DND-41 (cell line): ENCODE data around the gene PKD1L1.

Experiments used
- ATAC-seq: fragments of 200-7000 bp; cut with Tn5 transposase; 3 replicates; pipeline ENCODE4 v1.9.1; 2021; ENCODE audit warnings: low read depth; ENCODE audit not compliant: insufficient read depth
- DNase-seq: peaks from one replicate; pipeline ENCODE4 v3.0.0-alpha.2; 2020
- H2AFZ ChIP-seq: 2 replicates; pipeline ENCODE4 v1.6.0; 2012; ENCODE audit warnings: low read depth, low read length
- H3K27ac ChIP-seq: 2 replicates; pipeline ENCODE4 v1.5.1; 2012; ENCODE audit warnings: low read length, inconsistent platforms
- H3K27me3 ChIP-seq: fragments of 200-600 bp; sonication (generic); 2 replicates; pipeline ENCODE4 v1.6.0; 2012; ENCODE audit warnings: low read length, mild to moderate bottlenecking, inconsistent platforms; ENCODE audit not compliant: insufficient read depth, poor library complexity
- H3K36me3 ChIP-seq: 2 replicates; pipeline ENCODE4 v1.5.1; 2012; ENCODE audit warnings: low read length, inconsistent platforms; ENCODE audit not compliant: insufficient read depth
- H3K4me1 ChIP-seq: 2 replicates; pipeline ENCODE4 v1.5.1; 2012; ENCODE audit warnings: mild to moderate bottlenecking, low read length; ENCODE audit not compliant: insufficient read depth
- H3K4me2 ChIP-seq: 2 replicates; pipeline ENCODE4 v1.6.0; 2012; ENCODE audit warnings: mild to moderate bottlenecking, moderate library complexity, low read length, inconsistent platforms; ENCODE audit not compliant: insufficient read depth
- H3K4me3 ChIP-seq, 2 experiments: fragments of 200-600 bp in 1 of 2; shearing (Covaris generic) in 1 of 2; 2 replicates each; pipeline ENCODE4 v1.5.1; 2012 to 2016; ENCODE audit warnings: inconsistent platforms in 2 of 2, low read length in 2 of 2, mild to moderate bottlenecking in 2 of 2, low read depth in 1 of 2, moderate library complexity in 1 of 2
- H3K79me2 ChIP-seq: 2 replicates; pipeline ENCODE4 v1.6.0; 2012; ENCODE audit warnings: low read length, inconsistent platforms; ENCODE audit not compliant: insufficient read depth
- H3K9ac ChIP-seq: 2 replicates; pipeline ENCODE4 v1.6.0; 2012; ENCODE audit warnings: low read depth, mild to moderate bottlenecking, inconsistent platforms, low read length, moderate library complexity
- H3K9me3 ChIP-seq: 2 replicates; pipeline ENCODE4 v1.5.1; 2012; ENCODE audit warnings: low read length, moderate library complexity, mild to moderate bottlenecking, inconsistent platforms; ENCODE audit not compliant: insufficient read depth, severe bottlenecking
- H4K20me1 ChIP-seq: 2 replicates; pipeline ENCODE4 v1.6.0; 2012; ENCODE audit warnings: low read length; ENCODE audit not compliant: insufficient read depth
- EZH2 ChIP-seq: IDR thresholded peaks from 3 replicates; pipeline ENCODE4 v1.6.1; 2012; ENCODE audit warnings: borderline replicate concordance, low read depth, mild to moderate bottlenecking, moderate library complexity, low read length, inconsistent platforms; ENCODE audit not compliant: severe bottlenecking
- TF ChIP-seq, protein P1 (sequence below): IDR thresholded peaks from 2 replicates; pipeline ENCODE4 v1.5.1; 2012; ENCODE audit warnings: borderline replicate concordance, low read length, moderate library complexity, mild to moderate bottlenecking; ENCODE audit not compliant: poor library complexity, severe bottlenecking; ENCODE audit errors: extremely low read depth

The PKD1L1 gene

GRCh38 chr7:47735431-47736345 is 212.6 kb downstream of the PKD1L1 start:
- H3K9ac ChIP-seq = no peak overlapping the region
- TF ChIP-seq, protein P1, sequence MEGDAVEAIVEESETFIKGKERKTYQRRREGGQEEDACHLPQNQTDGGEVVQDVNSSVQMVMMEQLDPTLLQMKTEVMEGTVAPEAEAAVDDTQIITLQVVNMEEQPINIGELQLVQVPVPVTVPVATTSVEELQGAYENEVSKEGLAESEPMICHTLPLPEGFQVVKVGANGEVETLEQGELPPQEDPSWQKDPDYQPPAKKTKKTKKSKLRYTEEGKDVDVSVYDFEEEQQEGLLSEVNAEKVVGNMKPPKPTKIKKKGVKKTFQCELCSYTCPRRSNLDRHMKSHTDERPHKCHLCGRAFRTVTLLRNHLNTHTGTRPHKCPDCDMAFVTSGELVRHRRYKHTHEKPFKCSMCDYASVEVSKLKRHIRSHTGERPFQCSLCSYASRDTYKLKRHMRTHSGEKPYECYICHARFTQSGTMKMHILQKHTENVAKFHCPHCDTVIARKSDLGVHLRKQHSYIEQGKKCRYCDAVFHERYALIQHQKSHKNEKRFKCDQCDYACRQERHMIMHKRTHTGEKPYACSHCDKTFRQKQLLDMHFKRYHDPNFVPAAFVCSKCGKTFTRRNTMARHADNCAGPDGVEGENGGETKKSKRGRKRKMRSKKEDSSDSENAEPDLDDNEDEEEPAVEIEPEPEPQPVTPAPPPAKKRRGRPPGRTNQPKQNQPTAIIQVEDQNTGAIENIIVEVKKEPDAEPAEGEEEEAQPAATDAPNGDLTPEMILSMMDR = no peak
- no peak for TF ChIP-seq EZH2
- H3K36me3 ChIP-seq = no peaks in the 10 kb centered on the region
- H3K27me3 ChIP-seq = no peaks in the 10 kb centered on the region
- H3K4me3 ChIP-seq = no peak overlapping the region
- no peaks in the 10 kb centered on the region for H3K4me1 ChIP-seq
- DNase-seq (no peak), ATAC-seq (no peak)
- H3K4me2 ChIP-seq = no peak overlapping the region
- H3K79me2 ChIP-seq = no peaks in the 10 kb centered on the region
- H3K9me3 ChIP-seq = no peaks in the 10 kb centered on the region
- H2AFZ ChIP-seq = no peak overlapping the region
- H3K27ac ChIP-seq = no peak overlapping the region
- no peaks in the 10 kb centered on the region for H4K20me1 ChIP-seq

DNA sequence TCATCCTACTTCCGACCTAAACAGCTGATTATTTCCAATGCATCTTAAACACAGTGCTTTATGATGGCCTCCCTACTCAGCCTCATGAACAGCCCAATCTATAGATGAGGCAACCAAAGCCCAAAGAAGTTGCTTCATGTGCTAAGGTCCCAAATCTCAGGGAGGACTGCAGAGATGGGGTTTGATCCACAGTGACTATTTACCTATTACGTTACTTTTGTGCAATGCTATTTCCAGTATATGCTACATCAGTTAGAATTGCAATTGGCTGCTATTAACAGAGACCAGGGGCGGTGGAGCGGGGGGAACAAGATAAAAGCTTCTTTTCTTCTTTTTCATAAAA is 213.3 kb downstream of the PKD1L1 start:
- TF ChIP-seq EZH2 = no peak
- TF ChIP-seq, protein P1 = no peak
- Histone ChIP-seq H3K27me3 (no peaks in the 10 kb centered on the region), H3K9ac (no peak overlapping the region), H3K4me3 (no peak overlapping the region), H3K79me2 (no peaks in the 10 kb centered on the region), H4K20me1 (no peaks in the 10 kb centered on the region), H3K9me3 (no peaks in the 10 kb centered on the region), H3K27ac (no peak overlapping the region), H3K4me1 (no peaks in the 10 kb centered on the region), H3K4me2 (no peak overlapping the region), H3K36me3 (no peaks in the 10 kb centered on the region), H2AFZ (no peak overlapping the region)
- ATAC-seq = no peak
- DNase-seq = no peak

DNA sequence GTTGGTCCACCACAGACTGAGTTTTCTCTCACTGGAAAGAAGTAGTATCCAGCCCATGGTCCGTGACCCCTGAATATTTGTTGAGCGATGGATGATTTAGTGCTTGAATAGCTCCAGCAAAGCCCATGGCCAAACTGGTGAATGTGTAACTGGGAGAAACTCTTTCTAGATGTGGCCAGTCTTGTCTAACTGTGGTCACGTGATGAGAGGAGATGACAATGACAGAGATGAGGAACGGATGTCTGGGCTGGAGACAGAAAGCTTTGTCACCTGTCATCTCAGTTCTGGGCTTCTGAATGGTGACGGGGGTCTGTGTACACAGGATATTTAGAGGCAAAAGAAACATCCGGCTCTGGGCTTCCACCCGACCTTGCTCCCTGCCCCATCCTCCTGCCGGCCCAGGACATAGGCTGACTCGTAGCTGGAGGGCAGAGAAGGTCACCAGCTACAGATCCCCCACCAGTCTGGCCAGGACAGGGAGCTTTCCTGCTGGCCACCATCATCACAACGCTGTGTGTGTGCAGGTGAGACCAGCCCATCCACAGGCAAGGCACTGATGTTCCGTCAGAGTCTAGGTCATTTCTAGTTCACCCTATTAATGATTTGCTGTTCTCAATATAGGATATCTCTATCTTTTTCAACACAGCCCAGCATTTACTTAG is 213.8 kb downstream of the PKD1L1 start:
- TF ChIP-seq EZH2 = no peak
- TF ChIP-seq, protein P1 = no peak
- H3K4me2 ChIP-seq = no peak overlapping the region
- H3K4me1 ChIP-seq = no peaks in the 10 kb centered on the region
- no peaks in the 10 kb centered on the region for H3K27me3 ChIP-seq
- DNase-seq = no peak
- H3K36me3 ChIP-seq = no peaks in the 10 kb centered on the region
- no peaks in the 10 kb centered on the region for H4K20me1 ChIP-seq
- ATAC-seq = no peak
- H3K79me2 ChIP-seq = no peaks in the 10 kb centered on the region
- H3K9ac ChIP-seq = no peak overlapping the region
- H3K27ac ChIP-seq = no peak overlapping the region
- no peaks in the 10 kb centered on the region for H3K9me3 ChIP-seq
- H3K4me3 ChIP-seq = no peak overlapping the region
- H2AFZ ChIP-seq = no peak overlapping the region
